ENCODE measurements around the gene NHSL1. TPM values are rescaled to one million over a fixed set of nuclear protein-coding genes. Genes with fewer than 3 reads are reported as not detected.

Gene NHSL1, protein sequence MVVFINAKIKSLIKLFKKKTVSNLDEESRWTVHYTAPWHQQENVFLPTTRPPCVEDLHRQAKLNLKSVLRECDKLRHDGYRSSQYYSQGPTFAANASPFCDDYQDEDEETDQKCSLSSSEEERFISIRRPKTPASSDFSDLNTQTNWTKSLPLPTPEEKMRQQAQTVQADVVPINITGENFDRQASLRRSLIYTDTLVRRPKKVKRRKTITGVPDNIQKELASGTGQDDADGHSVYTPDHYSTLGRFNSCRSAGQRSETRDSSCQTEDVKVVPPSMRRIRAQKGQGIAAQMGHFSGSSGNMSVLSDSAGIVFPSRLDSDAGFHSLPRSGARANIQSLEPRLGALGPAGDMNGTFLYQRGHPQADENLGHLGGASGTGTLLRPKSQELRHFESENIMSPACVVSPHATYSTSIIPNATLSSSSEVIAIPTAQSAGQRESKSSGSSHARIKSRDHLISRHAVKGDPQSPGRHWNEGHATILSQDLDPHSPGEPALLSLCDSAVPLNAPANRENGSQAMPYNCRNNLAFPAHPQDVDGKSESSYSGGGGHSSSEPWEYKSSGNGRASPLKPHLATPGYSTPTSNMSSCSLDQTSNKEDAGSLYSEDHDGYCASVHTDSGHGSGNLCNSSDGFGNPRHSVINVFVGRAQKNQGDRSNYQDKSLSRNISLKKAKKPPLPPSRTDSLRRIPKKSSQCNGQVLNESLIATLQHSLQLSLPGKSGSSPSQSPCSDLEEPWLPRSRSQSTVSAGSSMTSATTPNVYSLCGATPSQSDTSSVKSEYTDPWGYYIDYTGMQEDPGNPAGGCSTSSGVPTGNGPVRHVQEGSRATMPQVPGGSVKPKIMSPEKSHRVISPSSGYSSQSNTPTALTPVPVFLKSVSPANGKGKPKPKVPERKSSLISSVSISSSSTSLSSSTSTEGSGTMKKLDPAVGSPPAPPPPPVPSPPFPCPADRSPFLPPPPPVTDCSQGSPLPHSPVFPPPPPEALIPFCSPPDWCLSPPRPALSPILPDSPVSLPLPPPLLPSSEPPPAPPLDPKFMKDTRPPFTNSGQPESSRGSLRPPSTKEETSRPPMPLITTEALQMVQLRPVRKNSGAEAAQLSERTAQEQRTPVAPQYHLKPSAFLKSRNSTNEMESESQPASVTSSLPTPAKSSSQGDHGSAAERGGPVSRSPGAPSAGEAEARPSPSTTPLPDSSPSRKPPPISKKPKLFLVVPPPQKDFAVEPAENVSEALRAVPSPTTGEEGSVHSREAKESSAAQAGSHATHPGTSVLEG (N-terminal part only)
- 46.6 TPM for total RNA-seq

DNA sequence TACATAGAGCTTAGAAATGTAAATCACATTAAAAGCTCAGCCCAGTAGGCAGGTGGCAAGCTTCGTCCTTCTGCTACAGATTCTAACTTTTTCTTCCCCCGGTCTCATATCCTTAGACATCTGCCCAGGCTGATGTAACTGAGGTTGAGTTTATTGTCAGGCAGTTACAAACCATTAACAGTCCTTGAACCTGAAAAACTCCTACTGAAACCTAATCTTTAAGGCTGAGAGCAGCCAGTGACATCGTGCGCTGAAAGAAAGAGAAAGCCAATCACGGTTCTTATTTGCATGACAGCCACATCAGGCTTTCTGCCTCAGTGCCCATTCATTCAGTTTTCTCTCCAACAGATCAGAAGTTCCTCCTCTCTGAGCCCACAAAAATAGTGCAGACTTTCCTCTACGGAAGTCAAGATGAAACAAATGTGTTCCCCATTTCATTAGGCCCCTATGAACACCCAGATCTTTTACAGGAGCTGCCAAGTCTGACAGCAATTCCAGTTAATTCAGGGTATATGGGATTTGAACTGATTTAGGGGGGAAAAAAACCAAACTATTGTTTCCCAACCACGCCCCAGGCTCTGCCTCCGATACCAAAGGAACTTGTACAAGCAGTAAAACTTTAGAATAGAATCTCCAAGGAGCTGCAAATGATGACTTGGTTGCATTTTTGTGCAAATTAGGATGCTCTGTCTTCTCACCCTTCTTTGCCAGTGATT lies at the start of gene NHSL1:
Gene NHSL1 (minus strand): TSS at position 192 of the 716 bp plus-strand sequence. CDS start 204 bp downstream, outside the sequence.

DNA sequence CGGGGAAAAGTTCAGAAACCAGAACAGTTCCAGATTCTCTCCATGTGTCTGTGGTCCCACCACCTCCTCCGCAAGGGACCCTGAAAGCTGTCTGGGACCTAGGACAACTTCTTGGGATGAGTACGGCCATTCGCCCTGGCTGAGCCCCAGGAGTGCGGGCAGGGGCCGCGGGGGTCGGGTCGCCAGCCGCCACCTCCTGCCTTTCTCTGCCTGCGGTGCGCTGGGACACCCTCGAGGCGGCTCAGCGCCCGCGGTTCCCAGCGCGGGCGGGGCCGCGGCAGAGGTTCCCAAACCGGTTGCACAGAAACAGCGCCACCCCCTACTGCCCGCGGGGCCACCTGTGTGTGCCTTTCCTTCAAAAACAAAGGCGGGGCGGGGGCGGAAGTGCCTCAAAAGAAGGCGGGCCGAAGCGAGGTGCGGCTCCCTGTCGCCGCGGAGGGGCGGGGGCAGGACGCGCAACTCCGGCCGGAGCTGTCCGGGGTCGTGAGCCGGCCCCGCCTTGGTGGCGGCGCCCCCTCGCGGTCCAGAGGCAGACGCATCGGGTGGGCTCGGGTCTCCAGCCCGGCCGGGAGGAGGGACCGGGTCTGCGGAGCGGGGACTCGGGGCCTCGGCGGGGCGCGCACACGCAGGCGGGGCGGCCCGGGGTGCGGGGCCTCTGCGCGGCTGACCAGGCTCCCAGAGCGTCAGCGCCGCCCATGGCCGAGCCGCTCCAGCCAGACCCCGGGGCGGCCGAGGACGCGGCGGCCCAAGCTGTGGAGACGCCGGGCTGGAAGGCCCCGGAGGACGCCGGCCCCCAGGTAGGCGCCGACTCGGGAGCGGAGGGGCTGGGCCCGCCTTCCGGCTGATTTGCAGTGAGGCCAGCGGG lies 95.3 kb downstream of the NHSL1 start, which contains the start of gene HEBP2:
Gene HEBP2 (plus strand): TSS at position 423 of the 865 bp plus-strand sequence. CDS start 273 bp downstream, at position 696.

DNA sequence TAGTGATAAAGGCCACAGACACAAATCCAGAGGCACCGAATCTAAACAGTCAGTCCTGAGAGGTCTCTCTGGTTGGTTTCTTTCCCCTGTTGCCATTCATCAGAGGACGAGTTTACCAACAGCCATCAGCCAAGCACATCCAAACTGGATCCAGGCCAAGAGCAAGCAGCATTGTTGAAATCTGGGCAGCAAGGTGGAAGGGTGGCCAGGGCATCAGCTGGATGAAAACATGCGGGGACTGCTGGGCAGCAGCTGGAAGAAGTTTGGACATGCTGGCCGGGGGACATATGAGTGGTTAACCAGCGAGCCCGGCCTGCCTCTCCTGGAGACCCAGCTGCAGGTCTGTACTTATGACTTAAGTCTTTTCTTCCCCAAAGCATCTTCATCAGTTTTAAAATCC lies 121.5 kb downstream of the NHSL1 start, which contains the start of gene SMIM28:
Gene SMIM28 (plus strand): TSS at position 62 of the 400 bp plus-strand sequence. CDS start 168 bp downstream, at position 230.

Other genes with a start within 250 kb of the NHSL1 start
- gene SMIM28, start 121.6 kb downstream of the NHSL1 start, total RNA-seq: not detected
- 14.5 TPM for gene HEBP2, start 95.3 kb downstream of the NHSL1 start, total RNA-seq